GM21447 (cell line): ENCODE results near the gene BLOC1S2.
"Not testable (repeated sequence)": the region's sequence is repeated elsewhere in the genome, so short reads cannot be mapped to it uniquely, and the experiment has no call there.

Experiments
- ATAC-seq: cut with Tn5 transposase; IDR thresholded peaks from one replicate; pipeline ENCODE4 v1.9.1; 2021; ENCODE audit not compliant: unreplicated experiment

BLOC1S2 gene

GRCh38 chr10:100286051-100287033 lies at the start of gene BLOC1S2:
TSS of gene BLOC1S2 (minus strand) at chr10:100286680. CDS start at chr10:100286659, 21 bp downstream.
- peak; percentile 82 for ATAC-seq

- ATAC-seq, result no peak
These were observed 48.3 kb upstream of the BLOC1S2 start for GRCh38 chr10:100334762-100335161.

- ATAC-seq, result no peak
These were observed 47.4 kb upstream of the BLOC1S2 start for GRCh38 chr10:100333661-100334440.

- ATAC-seq, result no peak
These were observed 46.6 kb upstream of the BLOC1S2 start for GRCh38 chr10:100333106-100333505.

- ATAC-seq, result no peak
These were observed 43.6 kb upstream of the BLOC1S2 start, which contains the start of gene PKD2L1 for GRCh38 chr10:100330079-100330478. TSS of gene PKD2L1 (minus strand) at chr10:100330228. CDS start at chr10:100330103, 125 bp downstream.

- ATAC-seq, result no peak
These were observed 41.7 kb upstream of the BLOC1S2 start for GRCh38 chr10:100328198-100328597.

GRCh38 chr10:100327718-100328009 lies 41.2 kb upstream of the BLOC1S2 start:
- ATAC-seq, result no peak

GRCh38 chr10:100327007-100327717 lies 40.7 kb upstream of the BLOC1S2 start:
- peak; percentile 99 for ATAC-seq

GRCh38 chr10:100325158-100325557 lies 38.7 kb upstream of the BLOC1S2 start:
- ATAC-seq, result no peak

- ATAC-seq, result no peak
These were observed 33.4 kb upstream of the BLOC1S2 start for GRCh38 chr10:100319707-100320402.

- ATAC-seq, result no peak
These were observed 31.7 kb upstream of the BLOC1S2 start for GRCh38 chr10:100318207-100318606.

GRCh38 chr10:100315615-100316014 lies 29.1 kb upstream of the BLOC1S2 start:
- ATAC-seq, result no peak

GRCh38 chr10:100311298-100311697 lies 24.8 kb upstream of the BLOC1S2 start:
- no peak for ATAC-seq

GRCh38 chr10:100307684-100308083 lies 21.2 kb upstream of the BLOC1S2 start:
- ATAC-seq, result no peak

- ATAC-seq, result no peak
These were observed 20.4 kb upstream of the BLOC1S2 start for GRCh38 chr10:100306861-100307260.

- ATAC-seq, result no peak
These were observed 17.9 kb upstream of the BLOC1S2 start for GRCh38 chr10:100304414-100304813.

GRCh38 chr10:100303724-100304319 lies 17.3 kb upstream of the BLOC1S2 start:
- no peak for ATAC-seq

GRCh38 chr10:100301123-100301522 lies 14.6 kb upstream of the BLOC1S2 start:
- not testable (repeated sequence) for ATAC-seq

GRCh38 chr10:100297242-100297641 lies 10.8 kb upstream of the BLOC1S2 start:
- ATAC-seq, result no peak

GRCh38 chr10:100293066-100293465 lies 6.6 kb upstream of the BLOC1S2 start:
- no peak for ATAC-seq
